K562 (cell line): Measurements from ENCODE around the gene MAN1B1. TPM values are rescaled to one million over a fixed set of nuclear protein-coding genes. Genes with fewer than 3 reads are reported as not detected.

Experiments used
- AFF1 ChIP-seq, 2 experiments: fragments of 450-650 bp; IDR thresholded peaks; 2 replicates each; pipeline ENCODE4 v1.6.1; 2018; ENCODE audit warnings: mild to moderate bottlenecking in 2 of 2, low read depth in 1 of 2; ENCODE audit not compliant: partially characterized antibody in 2 of 2
- ATF7 ChIP-seq: fragments of 450-650 bp; IDR thresholded peaks from 2 replicates; pipeline ENCODE4 v1.7.1; 2014; ENCODE audit warnings: mild to moderate bottlenecking, moderate library complexity
- DACH1 ChIP-seq: fragments of 450-650 bp; IDR thresholded peaks from 2 replicates; pipeline ENCODE4 v1.6.1; 2018; ENCODE audit not compliant: partially characterized antibody
- DPF2 ChIP-seq: fragments of 450-650 bp; IDR thresholded peaks from 2 replicates; pipeline ENCODE4 v1.6.1; 2016
- ETV6 ChIP-seq, 3 experiments: fragments of 150-350 bp in 1 of 3; sonication (generic) in 1 of 3; formaldehyde crosslinking in 1 of 3; IDR thresholded peaks; 2 replicates each; pipeline versions ENCODE4 v1.6.1 to v1.8.0; 2014 to 2022; ENCODE audit warnings: borderline replicate concordance in 2 of 3, low read depth in 2 of 3, antibody characterized with exemption in 1 of 3, low read length in 1 of 3, mild to moderate bottlenecking in 1 of 3, missing genetic modification reagents in 1 of 3
- FOXP1 ChIP-seq: sonication (generic); formaldehyde crosslinking; IDR thresholded peaks from 2 replicates; pipeline ENCODE4 v1.8.0; 2022; ENCODE audit warnings: mild to moderate bottlenecking, missing genetic modification reagents
- KAT7 ChIP-seq: sonication (generic); formaldehyde crosslinking; IDR thresholded peaks from 2 replicates; pipeline ENCODE4 v1.8.0; 2022; ENCODE audit warnings: missing genetic modification reagents, mild to moderate bottlenecking, borderline replicate concordance
- MTA3 ChIP-seq: fragments of 450-650 bp; formaldehyde crosslinking; IDR thresholded peaks from 2 replicates; pipeline ENCODE4 v1.6.1; 2017; ENCODE audit warnings: mild to moderate bottlenecking, borderline replicate concordance
- POLR2H ChIP-seq: IDR thresholded peaks from 2 replicates; pipeline ENCODE4 v1.6.1; 2016; ENCODE audit warnings: missing genetic modification characterization, low read depth, mild to moderate bottlenecking, control low read depth, missing compliant biosample characterization, moderate library complexity
- RBM39 ChIP-seq: fragments of 200-400 bp; formaldehyde crosslinking; optimal IDR thresholded peaks from 2 replicates; pipeline ENCODE3; 2018; ENCODE audit warnings: low read depth, low read length
- SP1 ChIP-seq: sonication (generic); formaldehyde crosslinking; IDR thresholded peaks from 2 replicates; pipeline ENCODE4 v1.8.1; 2022; ENCODE audit warnings: mild to moderate bottlenecking, missing genetic modification reagents
- SP2 ChIP-seq: IDR thresholded peaks from 2 replicates; pipeline ENCODE4 v1.6.1; 2011; ENCODE audit warnings: mild to moderate bottlenecking, low read depth, low read length, moderate library complexity; ENCODE audit not compliant: poor library complexity, severe bottlenecking; ENCODE audit errors: extremely low read depth
- SPI1 ChIP-seq: IDR thresholded peaks from 2 replicates; pipeline ENCODE4 v1.6.1; 2011; ENCODE audit warnings: low read depth, low read length, control low read depth, borderline replicate concordance
- TAF1 ChIP-seq: IDR thresholded peaks from 2 replicates; pipeline ENCODE4 v1.6.1; 2011; ENCODE audit warnings: mild to moderate bottlenecking, low read length, moderate library complexity; ENCODE audit not compliant: insufficient read depth, control insufficient read depth, severe bottlenecking; ENCODE audit errors: extremely low read depth
- ZNF23 ChIP-seq: fragments of 250-450 bp; sonication (Bioruptor Pico); IDR thresholded peaks from 2 replicates; pipeline ENCODE4 v1.4.0; 2020; ENCODE audit warnings: mild to moderate bottlenecking
- ZNF740 ChIP-seq, 3 experiments: fragments of 200-800 bp in 1 of 3; sonication (Bioruptor generic) in 1 of 3; sonication (generic) in 1 of 3; formaldehyde crosslinking in 1 of 3; IDR thresholded peaks; 2 replicates each; pipeline versions ENCODE4 v1.6.1 to v1.8.0; 2016 to 2022; ENCODE audit warnings: mild to moderate bottlenecking in 2 of 3, missing compliant biosample characterization in 2 of 3, missing genetic modification characterization in 2 of 3, missing genetic modification reagents in 1 of 3
- polyA plus RNA-seq, 8 experiments: library from polyadenylated mRNA; depleted of rRNA in 4 of 8; stranded (reverse) in 5 of 8; unstranded in 3 of 8; fragments of >200 nt; fragmentation: Nextera tagmentation in 2 of 8; fragmentation: Illumina TruSeq in 1 of 8; extraction: Ambion mirVana in 2 of 8; extraction: Trizol in 1 of 8; gene quantifications; 2 replicates each; pipeline versions ENCODE4 v1.2.1 to v1.2.3, GENCODE V29; 2011 to 2014; ENCODE audit warnings: inconsistent platforms in 1 of 8, missing spikeins in 1 of 8
- total RNA-seq, 7 experiments: library from RNA; depleted of rRNA in 6 of 7; stranded (reverse); fragments of >200 nt in 6 of 7; fragmentation: Illumina TruSeq in 2 of 7; extraction: Trizol in 2 of 7; gene quantifications; 2 replicates each; pipeline versions ENCODE4 v1.2.1 to v1.2.3, GENCODE V29; 2011 to 2021; ENCODE audit warnings: low replicate concordance in 1 of 7

The MAN1B1 gene
- total and polyA plus RNA-seq, 9 of the 15 experiments (the other 6 are each of a cell fraction or from before 2014, with no cell fraction given), result 0.55 to 36.6 (median 27.3) TPM

DNA sequence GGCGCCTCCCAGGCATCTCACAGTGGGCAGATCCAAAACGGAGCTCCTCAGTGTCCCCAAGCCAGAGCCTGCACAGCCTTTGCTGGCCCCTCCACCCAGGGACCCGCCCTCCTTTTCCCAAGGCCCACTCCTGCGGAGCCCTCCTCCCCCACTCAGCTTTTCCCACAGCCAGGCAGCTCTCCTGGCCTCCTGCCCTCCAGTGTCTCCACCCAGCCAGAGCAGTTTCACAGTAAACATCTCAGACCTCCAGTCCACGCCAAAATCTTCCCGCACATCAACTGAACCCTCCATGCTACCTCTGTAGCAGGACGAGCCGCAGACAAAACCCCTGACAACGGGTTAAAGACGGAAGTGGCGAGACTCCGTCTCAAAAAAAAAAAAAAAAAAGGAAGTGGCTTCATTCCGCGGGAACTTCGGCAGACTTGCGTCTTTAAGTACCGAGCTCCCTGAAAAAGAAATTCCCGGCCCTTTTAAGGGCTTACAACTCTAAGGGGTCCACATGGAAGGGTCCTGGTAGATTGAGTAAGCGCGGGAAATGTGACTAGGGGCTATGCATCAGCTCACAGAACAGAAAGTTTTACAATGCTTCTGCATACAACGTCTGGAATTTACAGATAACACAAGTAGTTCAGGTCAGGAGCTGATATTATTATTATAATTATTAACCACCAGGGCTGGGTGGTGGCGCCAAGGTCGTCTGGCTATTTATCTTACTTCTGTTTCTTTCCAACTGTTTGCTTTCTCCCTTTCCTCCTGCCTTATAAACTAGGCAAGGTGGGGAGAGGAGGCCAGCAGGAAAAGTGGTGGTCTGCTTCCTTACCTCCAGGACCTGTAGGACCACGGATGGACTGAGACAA lies 40.7 kb downstream of the MAN1B1 start (continued):
- peak; percentile 74 for TF ChIP-seq RBM39
- TF ChIP-seq POLR2H (tag), result peak; percentile 54; the same call in 1 of the 2 replicates
- TF ChIP-seq ZNF740 (CRISPR knock-in tag; IDR thresholded peaks at IDR 0.05), result 0 out of 2 replicates have a peak, but pooled peaks have one; percentile 26
- 0 out of 4 replicates have a peak, but pooled peaks of 1 of the 2 experiments have one; percentile 41 for TF ChIP-seq ZNF740 (tag; IDR thresholded peaks at IDR 0.05)
- peak; percentile 99 for TF ChIP-seq SPI1
- TF ChIP-seq TAF1, result peak; percentile 51
- TF ChIP-seq DPF2, result peak; percentile 74
- TF ChIP-seq ETV6 (IDR thresholded peaks at IDR 0.05; ENCODE audit: borderline replicate concordance in 1 of 2, low read depth in 2 of 2, low read length in 1 of 2), result peak in 1 of 2 experiments; percentile 72; a peak in 1 of 4 replicates
- no peak for TF ChIP-seq ETV6 (CRISPR knock-in tag; IDR thresholded peaks at IDR 0.05; ENCODE audit: borderline replicate concordance)
- TF ChIP-seq ZNF23 (CRISPR knock-in tag), result no peak
- peak; percentile 35 to 60 for TF ChIP-seq AFF1 (IDR thresholded peaks at IDR 0.05; ENCODE audit: low read depth in 1 of 2, partially characterized antibody in 2 of 2)
- no peak for TF ChIP-seq SP2
- TF ChIP-seq FOXP1 (CRISPR knock-in tag), result 0 out of 2 replicates have a peak, but pooled peaks have one; percentile 33
- peak; percentile 57 for TF ChIP-seq ATF7
- peak; percentile 71 for TF ChIP-seq DACH1
- no peak for TF ChIP-seq SP1 (CRISPR knock-in tag)
- 0 out of 2 replicates have a peak, but pooled peaks have one; percentile 10 for TF ChIP-seq MTA3
- 0 out of 2 replicates have a peak, but pooled peaks have one; percentile 22 for TF ChIP-seq KAT7 (CRISPR knock-in tag)
